PC-3 (cell line): ENCODE measurements around the gene FBXO41.

Experiments
- CTCF ChIP-seq: fragments of 300-600 bp; sonication (generic); conservative IDR thresholded peaks from 2 replicates; pipeline ENCODE4 v1.5.1; 2017; ENCODE audit warnings: antibody characterized with exemption, low read depth, mild to moderate bottlenecking, low read length
- EZH2 ChIP-seq: fragments of 300-600 bp; sonication (generic); IDR thresholded peaks from one replicate; pipeline ENCODE4 v1.6.1; 2017; ENCODE audit warnings: antibody characterized with exemption, mild to moderate bottlenecking, low read length; ENCODE audit not compliant: unreplicated experiment
- EZH2phosphoT487 ChIP-seq: fragments of 300-600 bp; sonication (generic); IDR thresholded peaks from 2 replicates; pipeline ENCODE4 v1.6.1; 2018; ENCODE audit warnings: mild to moderate bottlenecking, antibody characterized with exemption, low read length, borderline replicate concordance

GRCh38 chr2:73258913-73259215 is 25.4 kb downstream of the FBXO41 start:
- no peak for TF ChIP-seq CTCF
- TF ChIP-seq EZH2phosphoT487 = no peak
- no peak for TF ChIP-seq EZH2
